GM12878 (cell line): ENCODE results near the gene HEATR1. TPM values are rescaled to one million over a fixed set of nuclear protein-coding genes. Genes with fewer than 3 reads are reported as not detected.

Source experiments
- ATAC-seq: fragments of 200-7000 bp; cut with Tn5 transposase; 3 replicates; pipeline ENCODE4 v1.9.1; 2020; ENCODE audit warnings: mild to moderate bottlenecking, moderate library complexity
- BruUV-seq: library from RNA; stranded (reverse); fragments of 400-500 nt; replicated peaks from 2 replicates; lab custom pipeline; 2021; lab: Mats Ljungman, UMichigan
- CTCF ChIA-PET: fragments of 300-600 bp; sonication (Branson Sonifier 250); formaldehyde crosslinking; extraction: SDS; loops from one replicate; lab custom pipeline; 2021; ENCODE audit warnings: inconsistent platforms; lab: Yijun Ruan, JAX
- POLR2A ChIA-PET: fragments of 350-600 bp; formaldehyde crosslinking; extraction: SDS; loops from one replicate; lab custom pipeline; 2021; ENCODE audit warnings: inconsistent platforms; lab: Charles Lee
- RAD21 ChIA-PET: fragments of 300-600 bp; sonication (Branson Sonifier 250); formaldehyde crosslinking; loops from one replicate; lab custom pipeline; 2023; ENCODE audit warnings: antibody characterized with exemption; ENCODE audit not compliant: unreplicated experiment; lab: Charles Lee
- SMC1A ChIA-PET: fragments of 300-600 bp; sonication (Branson Sonifier 250); formaldehyde crosslinking; loops from one replicate; lab custom pipeline; 2023; ENCODE audit not compliant: unreplicated experiment, uncharacterized antibody; lab: Charles Lee
- DNase-seq: peaks from one replicate; pipeline ENCODE4 v3.0.0-alpha.2; 2011; ENCODE audit warnings: low read depth, low spot score
- FAIRE-seq: peaks from 3 replicates; lab custom pipeline; 2011; peaks lifted over from hg19 to GRCh38; lab: Jason Lieb, UNC
- H2AFZ ChIP-seq: 2 replicates; pipeline ENCODE4 v1.6.0; 2011; ENCODE audit warnings: low read depth, low read length, control low read depth; ENCODE audit not compliant: control insufficient read depth
- H3K27ac ChIP-seq: 2 replicates; pipeline ENCODE4 v1.5.1; 2011; ENCODE audit warnings: control low read depth; ENCODE audit not compliant: control insufficient read depth, insufficient read depth
- H3K27me3 ChIP-seq, 2 experiments: replicated peaks in 1 of 2; 2 replicates each; pipeline versions ENCODE4 v1.6.0 to v1.6.1; 2011; ENCODE audit warnings: low read length in 1 of 2; ENCODE audit not compliant: control insufficient read depth in 2 of 2, insufficient read depth in 2 of 2
- H3K36me3 ChIP-seq, 2 experiments: 2 replicates each; pipeline ENCODE4 v1.5.1; 2011; ENCODE audit warnings: low read length in 1 of 2; ENCODE audit not compliant: control insufficient read depth in 2 of 2, insufficient read depth in 2 of 2
- H3K4me1 ChIP-seq: 2 replicates; pipeline ENCODE4 v1.6.1; 2011; ENCODE audit warnings: mild to moderate bottlenecking, low read length, moderate library complexity, mixed read lengths; ENCODE audit not compliant: control insufficient read depth, insufficient read depth
- H3K4me2 ChIP-seq: 2 replicates; pipeline ENCODE4 v1.6.0; 2011; ENCODE audit warnings: control low read depth; ENCODE audit not compliant: control insufficient read depth, insufficient read depth
- H3K4me3 ChIP-seq: fragments of 200-600 bp; sonication (generic); 2 replicates; pipeline ENCODE4 v1.5.1; 2016
- H3K79me2 ChIP-seq: 2 replicates; pipeline ENCODE4 v1.6.0; 2011; ENCODE audit warnings: low read length; ENCODE audit not compliant: control insufficient read depth, insufficient read depth
- H3K9ac ChIP-seq: 2 replicates; pipeline ENCODE4 v1.8.0; 2011; ENCODE audit warnings: low read length, control low read depth, mixed read lengths; ENCODE audit not compliant: control insufficient read depth, insufficient read depth
- H3K9me3 ChIP-seq: replicated peaks from 3 replicates; pipeline ENCODE4 v1.5.1; 2011; ENCODE audit warnings: mild to moderate bottlenecking, low read length; ENCODE audit not compliant: control insufficient read depth, insufficient read depth
- H4K20me1 ChIP-seq: 2 replicates; pipeline ENCODE4 v1.6.0; 2011; ENCODE audit not compliant: control insufficient read depth, insufficient read depth
- ASH2L ChIP-seq: fragments of 300-600, 200-600 bp; sonication (generic); IDR thresholded peaks from 2 replicates; pipeline ENCODE4 v1.6.1; 2017; ENCODE audit warnings: low read depth, mild to moderate bottlenecking, borderline replicate concordance
- BCL11A ChIP-seq: IDR thresholded peaks from 2 replicates; pipeline ENCODE4 v1.6.1; 2011; ENCODE audit warnings: low read depth, low read length
- BHLHE40 ChIP-seq, 2 experiments: fragments of 450-650 bp in 1 of 2; IDR thresholded peaks; 2 replicates each; pipeline ENCODE4 v1.6.1; 2011 to 2017; ENCODE audit warnings: low read depth in 2 of 2, borderline replicate concordance in 1 of 2, improper control_type of control experiment in 1 of 2, low read length in 1 of 2, mild to moderate bottlenecking in 1 of 2
- BMI1 ChIP-seq: fragments of 450-650 bp; IDR thresholded peaks from 2 replicates; pipeline ENCODE4 v1.6.1; 2016; ENCODE audit warnings: mild to moderate bottlenecking, moderate library complexity, borderline replicate concordance
- EZH2 ChIP-seq: IDR thresholded peaks from 2 replicates; pipeline ENCODE4 v1.6.1; 2012; ENCODE audit warnings: low read depth, mild to moderate bottlenecking, control low read depth, inconsistent platforms, low read length, borderline replicate concordance; ENCODE audit not compliant: control insufficient read depth
- FOXM1 ChIP-seq: IDR thresholded peaks from 2 replicates; pipeline ENCODE4 v1.6.1; 2012; ENCODE audit warnings: low read depth, mild to moderate bottlenecking, inconsistent platforms, low read length, moderate library complexity
- GATAD2B ChIP-seq: fragments of 450-650 bp; conservative IDR thresholded peaks from 2 replicates; pipeline ENCODE4 v1.6.1; 2017; ENCODE audit warnings: low read depth, mild to moderate bottlenecking, moderate library complexity
- HDAC2 ChIP-seq: fragments of 200-600 bp; sonication (generic); IDR thresholded peaks from 2 replicates; pipeline ENCODE4 v1.6.1; 2017
- LARP7 ChIP-seq: fragments of 450-650 bp; IDR thresholded peaks from 2 replicates; pipeline ENCODE4 v1.6.1; 2017; ENCODE audit warnings: mild to moderate bottlenecking
- MTA3 ChIP-seq: IDR thresholded peaks from 2 replicates; pipeline ENCODE4 v1.6.1; 2012; ENCODE audit warnings: low read length, inconsistent platforms, borderline replicate concordance
- MXI1 ChIP-seq: fragments of 150-350 bp; IDR thresholded peaks from 2 replicates; pipeline ENCODE4 v1.6.1; 2011; ENCODE audit warnings: low read depth, mild to moderate bottlenecking, inconsistent platforms, low read length, improper control_type of control experiment
- PAX8 ChIP-seq: fragments of 450-650 bp; IDR thresholded peaks from 2 replicates; pipeline ENCODE4 v1.6.1; 2017; ENCODE audit warnings: mild to moderate bottlenecking, moderate library complexity
- PML ChIP-seq: IDR thresholded peaks from 2 replicates; pipeline ENCODE4 v1.6.1; 2012; ENCODE audit warnings: low read length, inconsistent platforms
- STAT1 ChIP-seq: fragments of 450-650 bp; conservative IDR thresholded peaks from 2 replicates; pipeline ENCODE4 v1.6.1; 2014; ENCODE audit warnings: antibody characterized with exemption, mild to moderate bottlenecking
- TCF3 ChIP-seq: IDR thresholded peaks from 2 replicates; pipeline ENCODE4 v1.6.1; 2012; ENCODE audit warnings: low read depth, mild to moderate bottlenecking, low read length, borderline replicate concordance; ENCODE audit not compliant: insufficient read depth
- WGBS: methylation state at CpG from one replicate; pipeline ENCODE4 v1.1.6; 2016; ENCODE audit warnings: low lambda C conversion rate; ENCODE audit not compliant: insufficient replicate concordance, insufficient coverage; ENCODE audit errors: missing lambda C conversion rate; 5-methylcytosine and 5-hydroxymethylcytosine counted together
- in situ Hi-C: fragments of 300-500 bp; cut with MboI; formaldehyde crosslinking; loops from 9 replicates; pipeline ENCODE4 v1.14.3; 2018; ENCODE audit warnings: mixed read lengths
- intact Hi-C: fragments of 100-400 bp; cut with micrococcal nuclease; formaldehyde crosslinking; loops from one replicate; pipeline ENCODE4 v1.14.2; 2022; ENCODE audit not compliant: unreplicated experiment
- polyA plus RNA-seq, 11 experiments: library from polyadenylated mRNA; depleted of rRNA in 4 of 11; unstranded in 6 of 11; stranded (reverse) in 5 of 11; fragments of >200 nt; fragmentation: Nextera tagmentation in 4 of 11; fragmentation: Illumina TruSeq in 1 of 11; extraction: Ambion mirVana in 4 of 11; extraction: Trizol in 1 of 11; gene quantifications; 1 replicate in 1 of 11; 2 replicates in 10 of 11; pipeline versions ENCODE4 v1.2.1 to v1.2.3, GENCODE V29; 2011 to 2016; ENCODE audit warnings: inconsistent platforms in 2 of 11, missing spikeins in 2 of 11, low read depth in 1 of 11
- total RNA-seq, 4 experiments: library from RNA; depleted of rRNA in 3 of 4; stranded (reverse); fragments of >200 nt in 3 of 4; fragmentation: Illumina TruSeq in 1 of 4; extraction: Trizol in 1 of 4; gene quantifications; 2 replicates each; pipeline versions ENCODE4 v1.2.1 to v1.2.3, GENCODE V29; 2013 to 2021
- TF ChIP-seq, protein P1 (sequence below): IDR thresholded peaks from 2 replicates; pipeline ENCODE4 v1.6.1; 2012; ENCODE audit warnings: low read depth, low read length, improper control_type of control experiment
- TF ChIP-seq, protein P2 (sequence below): fragments of 150-350 bp; IDR thresholded peaks from 2 replicates; pipeline ENCODE4 v1.6.1; 2014; ENCODE audit warnings: mild to moderate bottlenecking, low read depth, low read length
- TF ChIP-seq, protein P3 (sequence below): fragments of 450-650 bp; IDR thresholded peaks from 2 replicates; pipeline ENCODE4 v1.6.1; 2017; ENCODE audit warnings: mild to moderate bottlenecking, low read depth, inconsistent platforms; ENCODE audit not compliant: poor library complexity, severe bottlenecking

The HEATR1 gene
- total and polyA plus RNA-seq, 10 of the 15 experiments (the other 5 are each of a cell fraction or from before 2014, with no cell fraction given): 8.6 to 72.3 (median 41.9) TPM

DNA sequence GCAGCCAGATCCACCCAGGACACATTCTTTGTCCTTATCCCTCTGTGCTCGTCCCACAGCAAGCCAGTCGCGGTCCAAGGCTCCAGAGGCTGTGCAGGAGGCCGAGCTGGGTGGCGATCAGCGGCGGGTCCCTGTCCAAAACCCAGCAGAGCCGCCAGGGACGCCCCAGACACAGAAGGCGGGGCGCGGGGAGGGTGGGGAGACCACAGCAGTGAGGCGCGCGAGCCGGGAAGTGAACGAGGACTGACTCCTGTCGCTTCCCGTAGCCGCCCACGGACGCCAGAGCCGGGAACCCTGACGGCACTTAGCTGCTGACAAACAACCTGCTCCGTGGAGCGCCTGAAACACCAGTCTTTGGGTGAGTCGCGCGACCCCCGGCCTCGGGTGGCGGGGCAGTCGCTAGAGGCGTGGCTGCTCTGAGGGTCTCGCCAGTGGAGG lies 80.6 kb downstream of the HEATR1 start, which contains the start of gene LGALS8 (continued):
- TF ChIP-seq FOXM1: no peak
- TF ChIP-seq ASH2L: 0 out of 2 replicates have a peak, but pooled peaks have one; percentile 7
- TF ChIP-seq BHLHE40 (IDR thresholded peaks at IDR 0.05; ENCODE audit: borderline replicate concordance in 1 of 2, low read depth in 2 of 2, low read length in 1 of 2): peak in 1 of 2 experiments; percentile 41; a peak in 1 of 4 replicates

DNA sequence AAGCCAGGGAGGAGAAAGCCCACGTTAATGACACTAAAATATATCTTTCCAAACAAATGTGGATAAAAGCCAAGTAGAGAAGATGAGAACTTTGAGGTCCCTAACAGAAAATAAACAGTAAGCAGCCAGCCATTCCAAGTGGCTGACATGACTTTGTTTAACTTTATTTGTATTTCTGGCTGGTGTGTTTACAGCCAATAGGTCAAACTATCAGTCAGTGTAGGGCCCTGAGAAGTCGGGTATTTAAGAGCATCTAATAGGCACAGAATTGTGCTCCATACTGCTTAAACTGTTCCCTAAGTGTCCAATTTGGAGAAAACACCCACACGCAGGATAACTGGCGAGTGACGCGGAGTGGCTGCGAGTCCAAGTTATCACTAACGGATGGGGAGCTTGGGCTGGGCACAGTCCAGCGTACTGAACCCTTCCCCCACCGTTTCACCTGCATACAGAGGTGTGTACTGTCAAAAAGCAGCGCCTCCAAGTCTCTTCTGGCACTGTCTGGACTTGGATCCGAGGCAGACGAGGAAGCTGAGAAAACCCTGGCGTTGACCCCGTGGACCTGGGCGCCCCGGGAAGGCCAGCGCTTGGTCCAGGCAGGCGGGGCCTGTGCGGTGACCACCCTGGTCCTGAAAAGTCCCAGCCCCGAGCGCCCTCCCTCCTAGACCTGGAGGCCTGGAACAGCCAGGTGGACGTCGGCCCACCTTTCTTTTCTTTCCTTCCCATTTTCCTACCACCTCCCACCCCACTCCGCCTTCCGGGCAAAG lies 81.2 kb downstream of the HEATR1 start:
- ChIA-PET POLR2A (no interaction called here), RAD21 (no interaction called here), SMC1A (no interaction called here), CTCF (no interaction called here)
- no peaks in the 10 kb centered on the region for H3K4me1 ChIP-seq
- DNase-seq (no peak), FAIRE-seq (no peak), ATAC-seq (peak; percentile 1; the same call in 2 of the 3 replicates)
- H4K20me1 ChIP-seq: no peaks in the 10 kb centered on the region
- peak overlapping the region; percentile 89; the same call in 1 of the 2 replicates for H3K4me3 ChIP-seq
- in situ Hi-C loops: no loop called here
- H3K36me3 ChIP-seq: peaks cover 0 to 7% of the 10 kb centered on the region in 2 experiments; a peak in 1 of 4 replicates
- TF ChIP-seq, protein P1, sequence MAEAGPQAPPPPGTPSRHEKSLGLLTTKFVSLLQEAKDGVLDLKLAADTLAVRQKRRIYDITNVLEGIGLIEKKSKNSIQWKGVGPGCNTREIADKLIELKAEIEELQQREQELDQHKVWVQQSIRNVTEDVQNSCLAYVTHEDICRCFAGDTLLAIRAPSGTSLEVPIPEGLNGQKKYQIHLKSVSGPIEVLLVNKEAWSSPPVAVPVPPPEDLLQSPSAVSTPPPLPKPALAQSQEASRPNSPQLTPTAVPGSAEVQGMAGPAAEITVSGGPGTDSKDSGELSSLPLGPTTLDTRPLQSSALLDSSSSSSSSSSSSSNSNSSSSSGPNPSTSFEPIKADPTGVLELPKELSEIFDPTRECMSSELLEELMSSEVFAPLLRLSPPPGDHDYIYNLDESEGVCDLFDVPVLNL: no peak
- TF ChIP-seq LARP7: no peak
- TF ChIP-seq, protein P2, sequence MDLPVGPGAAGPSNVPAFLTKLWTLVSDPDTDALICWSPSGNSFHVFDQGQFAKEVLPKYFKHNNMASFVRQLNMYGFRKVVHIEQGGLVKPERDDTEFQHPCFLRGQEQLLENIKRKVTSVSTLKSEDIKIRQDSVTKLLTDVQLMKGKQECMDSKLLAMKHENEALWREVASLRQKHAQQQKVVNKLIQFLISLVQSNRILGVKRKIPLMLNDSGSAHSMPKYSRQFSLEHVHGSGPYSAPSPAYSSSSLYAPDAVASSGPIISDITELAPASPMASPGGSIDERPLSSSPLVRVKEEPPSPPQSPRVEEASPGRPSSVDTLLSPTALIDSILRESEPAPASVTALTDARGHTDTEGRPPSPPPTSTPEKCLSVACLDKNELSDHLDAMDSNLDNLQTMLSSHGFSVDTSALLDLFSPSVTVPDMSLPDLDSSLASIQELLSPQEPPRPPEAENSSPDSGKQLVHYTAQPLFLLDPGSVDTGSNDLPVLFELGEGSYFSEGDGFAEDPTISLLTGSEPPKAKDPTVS: no peak
- TF ChIP-seq EZH2: no peak
- no peak for TF ChIP-seq PAX8
- TF ChIP-seq GATAD2B: no peak
- no peak for TF ChIP-seq MTA3
- TF ChIP-seq BCL11A: no peak
- TF ChIP-seq, protein P3, sequence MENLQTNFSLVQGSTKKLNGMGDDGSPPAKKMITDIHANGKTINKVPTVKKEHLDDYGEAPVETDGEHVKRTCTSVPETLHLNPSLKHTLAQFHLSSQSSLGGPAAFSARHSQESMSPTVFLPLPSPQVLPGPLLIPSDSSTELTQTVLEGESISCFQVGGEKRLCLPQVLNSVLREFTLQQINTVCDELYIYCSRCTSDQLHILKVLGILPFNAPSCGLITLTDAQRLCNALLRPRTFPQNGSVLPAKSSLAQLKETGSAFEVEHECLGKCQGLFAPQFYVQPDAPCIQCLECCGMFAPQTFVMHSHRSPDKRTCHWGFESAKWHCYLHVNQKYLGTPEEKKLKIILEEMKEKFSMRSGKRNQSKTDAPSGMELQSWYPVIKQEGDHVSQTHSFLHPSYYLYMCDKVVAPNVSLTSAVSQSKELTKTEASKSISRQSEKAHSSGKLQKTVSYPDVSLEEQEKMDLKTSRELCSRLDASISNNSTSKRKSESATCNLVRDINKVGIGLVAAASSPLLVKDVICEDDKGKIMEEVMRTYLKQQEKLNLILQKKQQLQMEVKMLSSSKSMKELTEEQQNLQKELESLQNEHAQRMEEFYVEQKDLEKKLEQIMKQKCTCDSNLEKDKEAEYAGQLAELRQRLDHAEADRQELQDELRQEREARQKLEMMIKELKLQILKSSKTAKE: no peak
- no peak for TF ChIP-seq PML
- no peak for TF ChIP-seq TCF3
- TF ChIP-seq BMI1: no peak
- TF ChIP-seq STAT1: no peak
- no peak for TF ChIP-seq HDAC2
- no peak for TF ChIP-seq MXI1
- intact Hi-C loops: no loop called here
- no peaks in the 10 kb centered on the region for H3K27me3 ChIP-seq
- no peaks in the 10 kb centered on the region for H3K9me3 ChIP-seq
- peak overlapping the region; percentile 70 for H3K4me2 ChIP-seq
- H3K9ac ChIP-seq: peak overlapping the region; percentile 72
- H2AFZ ChIP-seq: peak overlapping the region; percentile 94
- no TSS peak for BruUV-seq
- H3K27ac ChIP-seq: no peak overlapping the region
- peaks cover 7% of the 10 kb centered on the region for H3K79me2 ChIP-seq
- WGBS: 52% methylated on average over 26 of the region's 26 CpGs
